COLO829 (cell line): ENCODE measurements around the gene ADORA2A.

Experiments used
- DNase-seq: peaks from one replicate; pipeline ENCODE4 v3.0.0; 2012; ENCODE audit warnings: low spot score

Gene ADORA2A

DNA sequence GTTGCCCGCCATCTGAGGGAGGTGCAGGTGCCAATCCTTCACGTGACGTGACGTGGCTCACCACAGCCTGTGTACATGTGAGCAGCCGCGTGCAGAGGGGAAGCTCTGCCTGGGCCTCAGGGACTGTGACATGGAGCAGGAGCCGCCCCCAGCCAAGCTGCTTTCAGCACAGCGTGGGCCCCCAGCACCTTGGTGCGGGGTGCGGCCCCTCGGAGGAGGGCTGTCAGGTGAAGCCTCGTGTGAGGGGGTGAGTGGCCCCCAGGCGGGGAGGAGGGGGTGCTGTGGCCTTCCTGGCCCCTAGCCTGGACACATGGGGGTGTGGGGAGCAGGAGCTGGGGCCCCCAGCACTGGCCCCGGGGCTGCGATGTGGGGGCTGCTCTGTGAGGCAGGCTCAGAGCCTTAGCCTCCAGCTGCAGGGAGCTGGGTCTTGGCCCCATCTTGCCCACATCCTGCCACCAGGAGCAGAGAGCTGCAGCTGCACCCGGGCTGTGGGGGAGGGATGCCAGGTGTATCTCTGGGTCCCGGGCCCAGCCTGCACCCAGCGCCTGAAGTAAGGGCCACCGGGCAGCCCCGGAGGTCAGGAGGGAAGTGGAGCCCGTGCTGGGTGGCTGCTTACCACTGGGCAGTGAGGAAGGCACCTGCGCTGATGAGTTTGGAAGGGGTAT lies at the start of gene ADORA2A:
ADORA2A (plus strand) TSS at position 100 of the 665 bp plus-strand sequence. CDS start 5,806 bp downstream, outside the sequence.
- no peak for DNase-seq

GRCh38 chr22:24379536-24379935 lies 47.9 kb upstream of the ADORA2A start:
- peak; percentile 40 for DNase-seq

DNA sequence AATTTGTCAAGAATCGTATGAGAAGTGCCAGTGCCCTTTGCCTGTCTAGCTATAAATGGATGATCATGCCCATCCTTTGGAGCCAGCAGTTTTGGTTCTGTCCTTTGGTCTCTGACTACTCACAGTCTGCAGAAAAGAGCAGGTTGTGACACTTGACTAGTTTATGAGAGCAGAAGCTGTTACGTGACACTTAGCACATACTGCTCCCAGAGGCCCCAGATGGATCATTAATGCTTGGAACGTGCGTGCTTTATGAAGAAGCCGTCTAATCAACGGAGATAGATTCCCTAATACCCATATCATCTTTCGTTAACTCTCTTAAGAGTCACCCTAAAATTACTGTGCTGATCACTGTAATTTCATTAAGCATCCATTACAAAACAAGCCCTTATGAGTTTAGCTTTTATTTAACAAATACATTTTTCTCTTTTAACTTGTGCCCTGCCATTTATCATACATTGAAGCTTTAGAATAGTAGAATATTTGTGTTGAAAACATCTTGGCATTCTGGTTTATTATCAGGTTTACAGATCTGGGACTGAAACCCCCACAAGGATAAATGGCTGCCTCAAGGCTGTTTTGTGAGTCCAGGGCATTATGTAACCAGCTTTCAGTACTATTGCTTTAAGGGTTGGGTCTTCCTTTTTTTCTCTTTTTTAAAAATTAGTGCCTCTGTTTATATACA lies 47.0 kb upstream of the ADORA2A start:
- no peak for DNase-seq

GRCh38 chr22:24380905-24381230 lies 46.5 kb upstream of the ADORA2A start:
- no peak for DNase-seq

- DNase-seq, result no peak
Observed at GRCh38 chr22:24383061-24383460, 44.3 kb upstream of the ADORA2A start.

DNA sequence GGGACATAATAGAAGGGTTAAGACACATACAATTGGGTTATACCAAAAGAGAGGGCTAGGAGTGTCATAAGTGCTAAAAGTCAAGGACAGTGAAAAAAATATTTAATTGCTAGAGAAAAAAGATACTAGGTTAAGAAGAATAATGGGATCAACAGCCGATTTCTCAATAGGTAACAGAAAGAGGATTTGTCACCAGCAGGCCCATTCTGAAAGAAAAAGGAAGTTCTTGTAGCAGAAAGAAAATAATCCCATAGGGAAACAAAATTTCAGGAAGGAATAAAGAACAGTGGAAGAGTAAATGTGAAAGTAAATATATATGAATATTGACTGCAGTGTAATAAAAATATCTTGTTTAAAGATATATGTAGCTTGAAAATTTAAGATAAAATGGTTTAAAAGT lies 43.3 kb upstream of the ADORA2A start:
- no peak for DNase-seq

GRCh38 chr22:24386937-24387471 lies 40.4 kb upstream of the ADORA2A start:
- DNase-seq, result no peak

DNA sequence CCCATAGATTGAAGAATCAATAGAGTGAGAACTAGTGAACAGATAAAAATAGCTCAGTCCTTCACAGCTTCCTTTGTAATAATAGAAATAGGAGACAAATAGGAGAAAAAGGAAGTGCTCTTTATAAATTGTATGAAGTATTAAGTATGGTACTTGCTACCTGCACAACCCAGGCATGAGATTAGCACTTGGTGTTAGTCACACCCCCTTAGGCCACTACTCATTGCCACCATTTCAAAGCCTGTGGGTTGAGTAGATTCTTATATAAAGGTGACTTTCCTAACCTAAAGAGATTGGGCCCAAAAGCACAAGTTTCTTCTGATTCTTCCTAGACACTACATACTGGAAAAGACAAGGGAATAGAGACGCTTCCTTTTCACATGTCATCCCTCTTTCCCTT lies 37.7 kb upstream of the ADORA2A start:
- DNase-seq, result no peak

- no peak for DNase-seq
Observed at GRCh38 chr22:24390156-24390555, 37.2 kb upstream of the ADORA2A start.

GRCh38 chr22:24390576-24390975 lies 36.8 kb upstream of the ADORA2A start:
- DNase-seq, result no peak

DNA sequence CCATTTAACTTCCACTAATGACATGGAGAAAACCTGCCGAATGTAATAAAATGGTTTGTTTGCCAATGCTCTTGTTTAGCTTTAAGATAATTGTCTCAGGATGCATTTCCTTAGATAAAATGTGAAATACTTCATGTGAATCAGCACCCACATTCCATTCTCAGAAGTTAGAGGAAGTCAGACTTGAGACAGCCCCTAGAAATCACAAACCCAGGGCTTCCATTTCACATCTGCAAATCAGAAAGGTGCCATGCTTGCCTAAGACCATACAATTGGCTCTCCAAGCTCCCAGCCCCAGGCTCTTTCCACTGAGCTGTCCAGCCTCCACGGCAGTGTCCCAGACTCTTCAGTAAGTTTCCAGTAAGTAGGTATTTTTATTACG lies 35.6 kb upstream of the ADORA2A start:
- no peak for DNase-seq

DNA sequence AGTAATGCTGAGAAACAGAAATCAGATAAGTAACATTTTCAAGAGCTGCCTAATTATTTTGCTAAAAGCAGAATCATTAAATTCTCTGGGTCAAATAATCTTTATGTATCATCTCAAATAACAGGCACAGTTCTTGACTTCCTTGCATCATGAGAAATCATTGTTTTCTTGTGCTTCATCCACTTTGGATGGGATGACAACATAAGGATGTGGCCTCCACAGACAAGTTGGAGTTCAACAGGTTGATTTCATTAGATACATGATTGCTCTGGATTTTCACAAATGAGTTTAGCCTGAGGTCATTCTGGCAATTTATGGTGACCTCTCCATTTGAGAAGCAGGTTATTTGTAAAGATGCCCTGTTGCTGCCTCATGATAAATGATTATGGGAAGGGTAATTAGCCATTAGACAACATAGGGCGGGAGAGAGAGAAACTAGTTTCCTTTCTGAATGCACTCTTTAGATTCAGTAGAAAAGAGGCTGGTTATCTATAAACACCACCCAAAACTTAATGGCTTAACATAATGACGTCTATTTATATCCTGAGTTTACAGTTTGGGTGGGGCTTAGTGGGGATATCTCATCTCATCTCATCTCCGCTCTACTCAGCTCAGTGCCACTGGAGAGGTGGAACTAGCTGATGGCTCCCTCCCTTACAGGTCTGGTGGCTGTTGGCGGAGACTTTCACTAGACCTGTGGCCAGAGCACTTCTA lies 35.0 kb upstream of the ADORA2A start:
- no peak for DNase-seq

DNA sequence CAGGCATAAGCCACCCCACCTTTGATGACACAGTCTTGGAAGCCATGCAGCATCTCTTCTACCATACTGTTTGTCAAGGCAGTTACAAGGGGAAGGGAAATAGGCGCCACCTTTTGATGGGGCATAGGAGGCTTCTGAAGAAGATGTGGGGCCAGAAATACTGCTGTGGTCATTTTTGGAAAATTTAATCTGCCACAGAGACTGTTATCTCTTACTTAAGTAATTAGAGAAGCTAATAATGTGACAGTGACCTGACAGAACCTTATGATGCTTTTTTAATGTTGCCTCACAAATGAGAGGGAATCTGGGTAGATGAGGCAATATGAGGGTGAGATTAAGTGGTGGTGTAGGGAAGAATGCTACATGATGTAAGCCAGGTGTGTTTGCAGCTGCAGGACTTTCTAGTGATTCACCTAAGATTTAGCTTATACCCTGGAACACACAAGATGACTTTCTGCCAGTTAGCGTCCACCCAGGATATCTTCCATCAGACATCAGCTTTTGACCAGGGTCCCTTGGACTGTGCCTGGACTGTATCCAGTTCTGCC lies 34.3 kb upstream of the ADORA2A start:
- no peak for DNase-seq

- no peak for DNase-seq
Observed at GRCh38 chr22:24393848-24394247, 33.6 kb upstream of the ADORA2A start.

- DNase-seq, result no peak
Observed at GRCh38 chr22:24394254-24394653, 33.1 kb upstream of the ADORA2A start.

GRCh38 chr22:24398409-24398808 lies 29.0 kb upstream of the ADORA2A start:
- DNase-seq, result no peak

DNA sequence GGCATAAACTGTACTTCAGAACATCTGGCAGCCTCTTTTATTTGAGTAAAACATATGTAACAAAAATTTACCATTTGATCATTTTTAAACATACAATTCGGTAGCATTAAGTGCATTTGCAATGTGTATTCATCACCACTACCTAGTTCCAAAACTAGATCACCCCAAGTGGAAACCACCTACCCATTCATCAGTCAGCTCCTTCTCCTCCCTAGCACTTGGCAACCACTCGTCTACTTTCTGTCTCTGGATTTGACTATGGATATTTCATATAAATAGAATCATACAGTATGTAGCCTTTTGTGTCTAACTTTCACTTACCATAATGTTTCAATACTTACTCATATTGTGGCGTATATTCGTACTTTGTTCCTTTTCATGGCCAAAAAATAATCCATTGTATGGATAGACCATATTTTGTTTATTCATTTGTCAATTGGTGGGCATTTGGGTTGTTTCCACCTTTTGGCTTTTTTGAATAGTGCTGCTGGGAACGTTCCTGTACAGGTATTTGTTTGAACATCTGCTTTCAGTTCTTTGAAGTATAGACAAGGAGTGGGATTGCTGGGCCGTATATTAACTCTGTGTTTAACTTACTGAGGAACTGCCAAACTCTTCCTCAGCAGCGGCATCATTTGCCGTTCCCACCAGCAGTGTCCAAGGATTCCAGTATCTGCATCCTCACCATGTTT lies 27.2 kb upstream of the ADORA2A start:
- no peak for DNase-seq

GRCh38 chr22:24400726-24401596 lies 26.4 kb upstream of the ADORA2A start:
- no peak for DNase-seq

DNA sequence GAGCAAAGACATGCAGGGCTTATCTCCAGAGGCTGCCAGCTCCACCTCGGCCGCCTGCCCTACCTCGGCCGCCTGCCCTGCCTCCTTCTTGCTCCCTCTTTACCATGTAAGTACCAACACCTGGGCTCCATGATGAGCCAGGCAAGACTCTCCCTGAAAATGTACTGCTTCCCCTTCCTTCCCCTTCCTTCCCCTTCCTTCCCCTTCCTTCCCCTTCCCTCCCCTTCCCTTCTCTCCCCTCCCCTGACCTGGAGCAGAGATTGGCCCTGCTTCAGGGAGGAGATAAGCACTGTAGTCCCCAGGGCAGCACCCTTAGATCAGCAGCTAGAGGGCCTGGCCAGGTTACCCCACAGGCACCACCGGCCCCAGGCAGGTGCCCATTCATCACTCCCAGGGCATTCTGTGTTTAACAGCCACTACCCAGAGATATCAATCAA lies 25.4 kb upstream of the ADORA2A start:
- no peak for DNase-seq

GRCh38 chr22:24402460-24403192 lies 24.8 kb upstream of the ADORA2A start:
- DNase-seq, result peak; percentile 82
